ENCODE results near the gene PLPPR4.

The PLPPR4 gene

GRCh38 chr1:99264201-99265021, at the start of gene PLPPR4:
Gene PLPPR4, plus strand, starts transcription at chr1:99264492. Its CDS starts 102 bp downstream, at chr1:99264594.
- H3K4me3 ChIP-seq (replicated peaks in 1 of 2; ENCODE audit: low read depth in 2 of 2, low read length in 2 of 2), result peak within 1 kb of the TSS; percentile 22 to 46
- peak; percentile 11 to 30 for DNase-seq (ENCODE audit: low read depth in 2 of 2)

GRCh38 chr1:99216956-99217355, 47.3 kb upstream of the PLPPR4 start:
- DNase-seq (ENCODE audit: low read depth in 2 of 2), result no peak
- H3K4me3 ChIP-seq (replicated peaks in 1 of 2; ENCODE audit: low read depth in 2 of 2, low read length in 2 of 2), result no peak overlapping the region
- TF ChIP-seq CTCF (IDR thresholded peaks at IDR 0.05; ENCODE audit: low read depth, low read length), result no peak

More at GRCh38 chr1:99264201-99265021, at the start of gene PLPPR4:
- no peak for TF ChIP-seq CTCF (IDR thresholded peaks at IDR 0.05; ENCODE audit: low read depth, low read length)

GRCh38 chr1:99217599-99217998, 46.7 kb upstream of the PLPPR4 start:
- no peak for DNase-seq (ENCODE audit: low read depth in 2 of 2)
- TF ChIP-seq CTCF (IDR thresholded peaks at IDR 0.05; ENCODE audit: low read depth, low read length), result no peak
- no peak overlapping the region for H3K4me3 ChIP-seq (replicated peaks in 1 of 2; ENCODE audit: low read depth in 2 of 2, low read length in 2 of 2)

GRCh38 chr1:99218572-99218971, 45.7 kb upstream of the PLPPR4 start:
- DNase-seq (ENCODE audit: low read depth in 2 of 2), result no peak
- H3K4me3 ChIP-seq (replicated peaks in 1 of 2; ENCODE audit: low read depth in 2 of 2, low read length in 2 of 2), result no peak overlapping the region
- no peak for TF ChIP-seq CTCF (IDR thresholded peaks at IDR 0.05; ENCODE audit: low read depth, low read length)

- TF ChIP-seq CTCF (IDR thresholded peaks at IDR 0.05; ENCODE audit: low read depth, low read length), result no peak
- no peak for DNase-seq (ENCODE audit: low read depth in 2 of 2)
- H3K4me3 ChIP-seq (replicated peaks in 1 of 2; ENCODE audit: low read depth in 2 of 2, low read length in 2 of 2), result no peak overlapping the region
Observed at GRCh38 chr1:99218999-99219398, 45.3 kb upstream of the PLPPR4 start.

- DNase-seq (ENCODE audit: low read depth in 2 of 2), result no peak
- no peak for TF ChIP-seq CTCF (IDR thresholded peaks at IDR 0.05; ENCODE audit: low read depth, low read length)
- no peak overlapping the region for H3K4me3 ChIP-seq (replicated peaks in 1 of 2; ENCODE audit: low read depth in 2 of 2, low read length in 2 of 2)
Observed at GRCh38 chr1:99227056-99227897, 37.0 kb upstream of the PLPPR4 start.
